GM23338 (cell line): ENCODE data around the gene TBCD.

Experiments used
- EZH2phosphoT487 ChIP-seq: fragments of 200-600 bp; sonication (generic); IDR thresholded peaks from one replicate; pipeline ENCODE4 v1.8.1; 2018; ENCODE audit warnings: antibody characterized with exemption; ENCODE audit not compliant: unreplicated experiment
- TF ChIP-seq, protein P1 (sequence below), 2 experiments: fragments of 200-600 bp in 1 of 2; sonication (generic) in 1 of 2; conservative IDR thresholded peaks; 2 replicates each; pipeline versions ENCODE4 v1.5.1 to v1.6.1; 2016 to 2017; ENCODE audit warnings: antibody characterized with exemption in 2 of 2, low read depth in 2 of 2, mild to moderate bottlenecking in 2 of 2, moderate library complexity in 1 of 2

DNA sequence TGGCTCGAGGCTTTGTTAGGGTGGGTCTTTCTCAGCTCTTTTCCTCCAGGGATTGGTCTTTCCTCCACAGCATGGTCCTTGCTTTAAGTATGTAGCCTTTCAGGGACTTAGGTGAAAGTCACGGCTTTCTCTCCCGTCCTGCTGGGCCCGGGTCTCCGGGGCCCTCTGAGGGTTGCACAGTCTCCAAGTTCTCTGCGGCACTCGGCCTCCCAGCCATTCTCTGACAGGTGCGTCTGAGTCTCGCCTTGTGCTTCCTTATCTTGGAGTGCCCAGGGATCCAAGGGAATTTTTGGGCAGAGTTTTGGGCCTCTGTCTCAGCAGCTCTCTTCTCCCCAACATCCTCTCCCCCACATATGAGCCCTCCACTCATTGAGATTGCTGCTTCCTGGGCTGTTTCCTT is 51.3 kb downstream of the TBCD start:
- TF ChIP-seq, protein P1, sequence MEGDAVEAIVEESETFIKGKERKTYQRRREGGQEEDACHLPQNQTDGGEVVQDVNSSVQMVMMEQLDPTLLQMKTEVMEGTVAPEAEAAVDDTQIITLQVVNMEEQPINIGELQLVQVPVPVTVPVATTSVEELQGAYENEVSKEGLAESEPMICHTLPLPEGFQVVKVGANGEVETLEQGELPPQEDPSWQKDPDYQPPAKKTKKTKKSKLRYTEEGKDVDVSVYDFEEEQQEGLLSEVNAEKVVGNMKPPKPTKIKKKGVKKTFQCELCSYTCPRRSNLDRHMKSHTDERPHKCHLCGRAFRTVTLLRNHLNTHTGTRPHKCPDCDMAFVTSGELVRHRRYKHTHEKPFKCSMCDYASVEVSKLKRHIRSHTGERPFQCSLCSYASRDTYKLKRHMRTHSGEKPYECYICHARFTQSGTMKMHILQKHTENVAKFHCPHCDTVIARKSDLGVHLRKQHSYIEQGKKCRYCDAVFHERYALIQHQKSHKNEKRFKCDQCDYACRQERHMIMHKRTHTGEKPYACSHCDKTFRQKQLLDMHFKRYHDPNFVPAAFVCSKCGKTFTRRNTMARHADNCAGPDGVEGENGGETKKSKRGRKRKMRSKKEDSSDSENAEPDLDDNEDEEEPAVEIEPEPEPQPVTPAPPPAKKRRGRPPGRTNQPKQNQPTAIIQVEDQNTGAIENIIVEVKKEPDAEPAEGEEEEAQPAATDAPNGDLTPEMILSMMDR (conservative IDR thresholded peaks at IDR 0.05; ENCODE audit: low read depth in 2 of 2), result no peak
- no peak for TF ChIP-seq EZH2phosphoT487
